Ectodermal cell (in vitro differentiated cells): ENCODE results near the gene PSTPIP2.
"Not testable (repeated sequence)": the region's sequence is repeated elsewhere in the genome, so short reads cannot be mapped to it uniquely, and the experiment has no call there.

ENCODE experiments used
- H3K27ac ChIP-seq: 2 replicates; pipeline ENCODE4 v1.7.0; 2013; ENCODE audit warnings: mild to moderate bottlenecking, low read depth, low read length; ENCODE audit not compliant: insufficient read depth, poor library complexity, severe bottlenecking
- H3K27me3 ChIP-seq: 2 replicates; pipeline ENCODE4 v1.7.0; 2013; ENCODE audit warnings: mild to moderate bottlenecking, low read length; ENCODE audit not compliant: insufficient read depth, control insufficient read depth, poor library complexity, severe bottlenecking
- H3K36me3 ChIP-seq: one replicate; pipeline ENCODE4 v1.7.0; 2013; ENCODE audit warnings: low read length; ENCODE audit not compliant: control insufficient read depth, insufficient read depth
- H3K4me1 ChIP-seq: one replicate; pipeline ENCODE4 v1.7.0; 2013; ENCODE audit warnings: low read length; ENCODE audit not compliant: control insufficient read depth, insufficient read depth
- H3K4me3 ChIP-seq: 2 replicates; pipeline ENCODE4 v1.7.0; 2013; ENCODE audit warnings: low read depth, low read length, control low read depth; ENCODE audit not compliant: insufficient read depth
- H3K9me3 ChIP-seq: 2 replicates; pipeline ENCODE4 v1.7.0; 2013; ENCODE audit warnings: mild to moderate bottlenecking, low read length, moderate library complexity; ENCODE audit not compliant: control insufficient read depth
- WGBS, 2 experiments: methylation state at CpG; one replicate each; pipeline ENCODE4 v1.1.7; 2013; ENCODE audit warnings: missing lambda C conversion rate in 2 of 2; 5-methylcytosine and 5-hydroxymethylcytosine counted together

PSTPIP2 gene

DNA sequence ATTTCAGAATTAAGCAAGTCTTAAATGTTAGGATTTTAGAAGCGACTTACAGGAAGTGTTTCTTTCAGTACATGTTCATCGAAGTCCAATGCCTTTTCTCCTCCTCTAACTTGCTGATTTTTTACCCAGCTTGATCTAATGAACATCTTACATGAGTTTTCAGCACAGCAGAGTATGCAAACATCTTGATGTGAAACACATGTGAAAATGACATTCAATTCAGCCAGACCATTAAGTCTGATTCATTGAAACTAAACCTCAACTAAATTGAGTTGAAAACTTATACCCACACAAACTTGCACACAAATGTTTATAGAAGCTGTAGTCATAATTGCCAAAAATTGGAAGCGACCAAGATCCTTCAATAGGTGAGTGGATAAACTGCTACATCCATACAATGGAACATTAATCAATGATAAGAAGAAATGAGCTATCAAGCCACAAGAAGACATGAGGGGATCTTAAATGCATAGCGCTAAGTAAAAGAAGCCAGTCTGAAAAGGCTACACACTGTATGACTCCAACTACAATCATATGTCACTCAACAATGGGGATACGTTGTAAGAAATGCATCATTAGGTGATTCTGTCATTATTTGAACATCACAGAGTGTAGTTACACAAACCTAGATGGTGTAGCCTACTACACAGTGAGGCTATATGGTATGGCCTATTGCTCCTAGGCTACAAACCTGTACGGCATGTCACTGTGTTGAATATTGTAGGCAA lies 18.5 kb downstream of the PSTPIP2 start:
- no peaks in the 10 kb centered on the region for H3K36me3 ChIP-seq
- H3K4me3 ChIP-seq = no peak overlapping the region
- WGBS, 2 experiments = 90 to 97% methylated on average over 6 of the region's 6 CpGs
- H3K9me3 ChIP-seq = no peaks in the 10 kb centered on the region
- H3K4me1 ChIP-seq = no peaks in the 10 kb centered on the region
- H3K27me3 ChIP-seq = no peaks in the 10 kb centered on the region
- H3K27ac ChIP-seq = no peak overlapping the region

GRCh38 chr18:46051731-46052461 lies 20.2 kb downstream of the PSTPIP2 start:
- Histone ChIP-seq H3K27ac (no peak overlapping the region), H3K4me3 (no peak overlapping the region)
- 90 to 93% methylated on average over 6 of the region's 6 CpGs for WGBS, 2 experiments

DNA sequence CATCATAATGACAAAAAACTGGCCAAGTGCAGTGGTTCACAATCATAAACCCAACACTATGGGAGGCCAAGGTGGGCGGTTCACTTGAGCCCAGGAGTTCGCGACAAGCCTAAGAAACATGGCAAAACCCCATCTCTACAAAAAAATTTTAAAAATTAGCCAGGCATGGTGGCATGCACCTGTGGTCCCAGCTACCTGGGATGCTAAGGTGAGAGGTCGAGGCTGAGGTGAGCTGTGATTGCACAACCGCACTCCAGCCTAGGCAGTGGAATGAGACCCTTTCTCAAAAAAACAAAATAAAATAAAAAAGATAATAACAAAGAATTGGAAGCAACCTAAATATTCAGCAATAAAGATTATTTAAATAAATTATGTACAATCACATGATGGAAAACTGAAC lies 21.8 kb downstream of the PSTPIP2 start:
- Histone ChIP-seq H3K27me3 (no peaks in the 10 kb centered on the region), H3K9me3 (no peaks in the 10 kb centered on the region), H3K4me1 (no peaks in the 10 kb centered on the region), H3K36me3 (no peaks in the 10 kb centered on the region), H3K27ac (no peak overlapping the region), H3K4me3 (no peak overlapping the region)
- 86 to 96% methylated on average over 4 to 5 of the region's 5 CpGs for WGBS, 2 experiments

More at GRCh38 chr18:46051731-46052461, 20.2 kb downstream of the PSTPIP2 start:
- Histone ChIP-seq H3K4me1 (no peaks in the 10 kb centered on the region), H3K27me3 (no peaks in the 10 kb centered on the region), H3K9me3 (no peaks in the 10 kb centered on the region), H3K36me3 (no peaks in the 10 kb centered on the region)

GRCh38 chr18:46048641-46049040 lies 23.4 kb downstream of the PSTPIP2 start:
- H3K27ac ChIP-seq = no peak overlapping the region
- no peaks in the 10 kb centered on the region for H3K9me3 ChIP-seq
- no peaks in the 10 kb centered on the region for H3K27me3 ChIP-seq
- no peak overlapping the region for H3K4me3 ChIP-seq
- no peaks in the 10 kb centered on the region for H3K4me1 ChIP-seq
- WGBS, 2 experiments = 95 to 100% methylated on average over 1 of the region's 1 CpG
- no peaks in the 10 kb centered on the region for H3K36me3 ChIP-seq

- H3K4me3 ChIP-seq, H3K27me3 ChIP-seq, H3K4me1 ChIP-seq, H3K27ac ChIP-seq, H3K36me3 ChIP-seq, H3K9me3 ChIP-seq: not testable (repeated sequence)
- 90 to 93% methylated on average over 12 of the region's 13 CpGs for WGBS, 2 experiments
These were observed 24.7 kb downstream of the PSTPIP2 start for GRCh38 chr18:46047369-46047768.

GRCh38 chr18:46046688-46047087 lies 25.4 kb downstream of the PSTPIP2 start:
- Histone ChIP-seq H3K27ac (no peak overlapping the region), H3K36me3 (no peaks in the 10 kb centered on the region)

DNA sequence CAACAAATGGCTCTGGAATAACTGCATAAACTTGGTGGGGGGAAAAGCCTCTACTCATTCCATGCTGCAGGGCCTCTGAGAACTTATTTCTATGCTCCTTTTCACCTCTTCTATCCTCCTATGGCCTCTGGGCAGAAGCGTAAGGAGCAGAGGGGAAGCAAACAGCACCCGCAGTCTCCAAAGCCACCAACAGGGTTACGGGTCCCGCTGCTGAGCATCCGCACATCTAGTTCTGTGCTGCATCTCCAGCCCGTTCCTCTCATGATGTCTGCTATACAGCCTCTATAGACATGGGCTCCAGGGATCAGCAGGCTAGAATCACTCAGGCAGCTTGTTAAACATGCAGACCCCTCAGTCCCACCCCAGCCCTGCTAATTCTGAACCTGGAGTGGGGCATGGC lies 25.9 kb downstream of the PSTPIP2 start:
- Histone ChIP-seq H3K9me3 (no peaks in the 10 kb centered on the region), H3K36me3 (no peaks in the 10 kb centered on the region), H3K4me3 (no peak overlapping the region), H3K4me1 (no peaks in the 10 kb centered on the region), H3K27me3 (no peaks in the 10 kb centered on the region), H3K27ac (no peak overlapping the region)
- WGBS, 2 experiments = 84 to 88% methylated on average over 6 of the region's 6 CpGs

More at GRCh38 chr18:46046688-46047087, 25.4 kb downstream of the PSTPIP2 start:
- 97 to 100% methylated on average over 2 of the region's 2 CpGs for WGBS, 2 experiments
- Histone ChIP-seq H3K9me3 (no peaks in the 10 kb centered on the region), H3K27me3 (no peaks in the 10 kb centered on the region), H3K4me3 (no peak overlapping the region), H3K4me1 (no peaks in the 10 kb centered on the region)

DNA sequence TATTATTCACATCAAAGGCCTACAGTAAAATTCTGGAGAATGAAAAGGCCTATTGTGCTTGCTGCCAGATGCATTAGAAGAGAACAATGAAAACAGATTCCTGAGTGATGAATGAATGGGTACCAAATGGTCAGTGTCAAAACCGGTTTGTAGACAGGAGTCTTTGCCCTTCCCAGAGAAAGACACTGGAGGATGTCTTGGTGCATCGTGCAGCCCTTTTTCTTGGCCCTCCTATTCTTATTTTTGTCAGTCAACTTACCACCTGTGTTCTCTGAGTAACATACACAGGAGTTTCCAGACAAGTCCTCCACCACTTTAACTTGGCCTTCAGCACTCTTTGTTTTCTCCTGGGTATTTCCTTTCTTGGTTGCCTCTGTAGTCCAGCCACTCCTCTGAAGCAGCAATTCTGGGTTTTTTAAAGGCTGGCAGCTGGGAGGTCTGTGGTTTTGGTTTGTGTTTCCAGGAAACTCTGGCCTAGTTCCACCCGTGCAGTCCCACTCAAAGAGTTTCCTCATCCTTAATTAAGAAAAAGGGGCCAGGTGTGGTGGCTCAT lies 29.4 kb downstream of the PSTPIP2 start:
- no peaks in the 10 kb centered on the region for H3K9me3 ChIP-seq
- no peak overlapping the region for H3K27ac ChIP-seq
- 49 to 61% methylated on average over 3 of the region's 3 CpGs for WGBS, 2 experiments
- no peaks in the 10 kb centered on the region for H3K27me3 ChIP-seq
- H3K36me3 ChIP-seq = no peaks in the 10 kb centered on the region
- no peaks in the 10 kb centered on the region for H3K4me1 ChIP-seq
- no peak overlapping the region for H3K4me3 ChIP-seq

GRCh38 chr18:46040747-46041104 lies 31.3 kb downstream of the PSTPIP2 start:
- no peak overlapping the region for H3K27ac ChIP-seq
- H3K9me3 ChIP-seq = no peaks in the 10 kb centered on the region
- no peaks in the 10 kb centered on the region for H3K36me3 ChIP-seq
- no peaks in the 10 kb centered on the region for H3K27me3 ChIP-seq
- 91% methylated on average over 5 of the region's 5 CpGs for WGBS, 2 experiments
- no peak overlapping the region for H3K4me3 ChIP-seq
- H3K4me1 ChIP-seq = no peaks in the 10 kb centered on the region

- 90 to 91% methylated on average over 5 of the region's 5 CpGs for WGBS, 2 experiments
- Histone ChIP-seq H3K9me3 (no peaks in the 10 kb centered on the region), H3K4me3 (no peak overlapping the region), H3K27ac (no peak overlapping the region), H3K27me3 (no peaks in the 10 kb centered on the region), H3K4me1 (no peaks in the 10 kb centered on the region), H3K36me3 (no peaks in the 10 kb centered on the region)
These were observed 31.9 kb downstream of the PSTPIP2 start for GRCh38 chr18:46040033-46040746.
